ENCODE measurements around the gene LYRM7. TPM values are rescaled to one million over a fixed set of nuclear protein-coding genes. Genes with fewer than 3 reads are reported as not detected.

The LYRM7 gene
- total RNA-seq, 1 experiment from 2014 or later: 12.1 TPM

DNA sequence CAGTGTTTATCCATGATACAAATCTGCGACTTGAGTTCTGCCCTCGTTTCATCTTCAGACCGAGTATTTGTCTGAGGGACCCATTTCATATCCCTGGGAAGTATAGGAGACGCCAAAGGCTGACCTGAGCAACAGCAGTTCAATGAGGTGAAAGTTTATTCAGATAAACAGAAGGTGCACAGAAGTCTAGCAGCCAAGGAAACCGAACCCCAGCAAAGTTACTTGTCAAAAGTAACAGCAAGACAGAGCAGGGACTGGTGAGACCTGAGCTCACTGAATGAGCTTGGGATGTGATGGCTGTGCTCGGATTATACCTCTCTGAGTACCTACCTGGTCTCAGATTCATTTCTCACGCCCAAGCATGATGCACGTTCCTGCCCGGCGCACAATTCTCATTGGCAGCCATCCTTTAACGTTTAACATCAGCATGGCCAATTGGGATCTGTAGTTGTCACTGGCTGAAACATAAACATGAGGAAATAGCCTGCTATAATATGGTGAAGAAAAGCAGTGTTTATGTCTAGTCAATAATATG, 599 bp downstream of the LYRM7 start:
- Histone ChIP-seq H3K27ac (ENCODE audit: low read length) (peak overlapping the region; percentile 90), H3K4me3 (ENCODE audit: low read depth in 2 of 2, low read length in 2 of 2) (peak overlapping the region; percentile 84 to 97), H3K36me3 (ENCODE audit: control insufficient read depth, insufficient read depth, low read length) (peaks cover 2% of the 10 kb centered on the region; the same call in 1 of the 2 replicates), H3K27me3 (ENCODE audit: control insufficient read depth, insufficient read depth, low read length) (no peaks in the 10 kb centered on the region), H3K4me1 (ENCODE audit: control insufficient read depth, insufficient read depth, low read length) (peaks cover 8% of the 10 kb centered on the region; the same call in 1 of the 2 replicates), H3K9me3 (ENCODE audit: control insufficient read depth, insufficient read depth, low read depth, low read length) (no peaks in the 10 kb centered on the region)
- ChIA-PET POLR2A (no interaction called here), CTCF (no interaction called here)
- intact Hi-C loops (cut with micrococcal nuclease; ENCODE audit: unreplicated experiment): no loop called here
- in situ Hi-C loops (cut with HindIII; ENCODE audit: low pct_unique_long_range_greater_than_20kb, low sequenced_read_pairs): no loop called here
- BruUV-seq (replicated peaks): TSS peak; percentile 77
- TF ChIP-seq SIN3A (IDR thresholded peaks at IDR 0.05; ENCODE audit: borderline replicate concordance, insufficient read depth, low read depth, low read length) (no peak), CTCF (IDR thresholded peaks at IDR 0.05) (no peak), POLR2AphosphoS5 (IDR thresholded peaks at IDR 0.05; ENCODE audit: low read depth, low read length) (no peak), TCF7L2 (IDR thresholded peaks at IDR 0.05; ENCODE audit: low read depth, low read length) (no peak)
- TF ChIP-seq, protein P1, sequence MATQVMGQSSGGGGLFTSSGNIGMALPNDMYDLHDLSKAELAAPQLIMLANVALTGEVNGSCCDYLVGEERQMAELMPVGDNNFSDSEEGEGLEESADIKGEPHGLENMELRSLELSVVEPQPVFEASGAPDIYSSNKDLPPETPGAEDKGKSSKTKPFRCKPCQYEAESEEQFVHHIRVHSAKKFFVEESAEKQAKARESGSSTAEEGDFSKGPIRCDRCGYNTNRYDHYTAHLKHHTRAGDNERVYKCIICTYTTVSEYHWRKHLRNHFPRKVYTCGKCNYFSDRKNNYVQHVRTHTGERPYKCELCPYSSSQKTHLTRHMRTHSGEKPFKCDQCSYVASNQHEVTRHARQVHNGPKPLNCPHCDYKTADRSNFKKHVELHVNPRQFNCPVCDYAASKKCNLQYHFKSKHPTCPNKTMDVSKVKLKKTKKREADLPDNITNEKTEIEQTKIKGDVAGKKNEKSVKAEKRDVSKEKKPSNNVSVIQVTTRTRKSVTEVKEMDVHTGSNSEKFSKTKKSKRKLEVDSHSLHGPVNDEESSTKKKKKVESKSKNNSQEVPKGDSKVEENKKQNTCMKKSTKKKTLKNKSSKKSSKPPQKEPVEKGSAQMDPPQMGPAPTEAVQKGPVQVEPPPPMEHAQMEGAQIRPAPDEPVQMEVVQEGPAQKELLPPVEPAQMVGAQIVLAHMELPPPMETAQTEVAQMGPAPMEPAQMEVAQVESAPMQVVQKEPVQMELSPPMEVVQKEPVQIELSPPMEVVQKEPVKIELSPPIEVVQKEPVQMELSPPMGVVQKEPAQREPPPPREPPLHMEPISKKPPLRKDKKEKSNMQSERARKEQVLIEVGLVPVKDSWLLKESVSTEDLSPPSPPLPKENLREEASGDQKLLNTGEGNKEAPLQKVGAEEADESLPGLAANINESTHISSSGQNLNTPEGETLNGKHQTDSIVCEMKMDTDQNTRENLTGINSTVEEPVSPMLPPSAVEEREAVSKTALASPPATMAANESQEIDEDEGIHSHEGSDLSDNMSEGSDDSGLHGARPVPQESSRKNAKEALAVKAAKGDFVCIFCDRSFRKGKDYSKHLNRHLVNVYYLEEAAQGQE (IDR thresholded peaks at IDR 0.05; ENCODE audit: insufficient read depth in 1 of 2, low read depth in 2 of 2, low read length in 1 of 2): no peak
- ATAC-seq: no peak
- DNase-seq (ENCODE audit: low read depth, low spot score): no peak

DNA sequence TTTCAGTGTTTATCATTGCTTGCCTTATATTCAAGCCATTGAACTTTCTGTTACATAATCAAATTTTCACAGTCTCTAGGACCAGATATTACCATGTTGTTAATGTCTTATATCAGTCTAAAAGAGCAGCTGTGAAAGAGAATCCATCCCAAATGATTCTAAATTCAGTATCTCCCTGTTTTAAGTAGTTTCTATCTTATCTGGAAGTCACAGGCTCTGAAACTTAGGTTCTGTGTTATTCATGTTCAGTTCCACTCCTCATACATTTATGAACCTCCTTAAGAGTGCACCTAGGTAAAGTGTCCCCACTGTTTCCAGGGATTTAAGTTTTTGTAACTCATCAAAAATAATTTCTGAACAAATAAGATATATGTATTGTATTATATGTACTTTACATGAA, 9.7 kb downstream of the LYRM7 start:
- TF ChIP-seq CTCF (IDR thresholded peaks at IDR 0.05): no peak
- TF ChIP-seq POLR2AphosphoS5 (IDR thresholded peaks at IDR 0.05; ENCODE audit: low read depth, low read length): no peak
- no peak for TF ChIP-seq TCF7L2 (IDR thresholded peaks at IDR 0.05; ENCODE audit: low read depth, low read length)
- TF ChIP-seq, protein P1 (IDR thresholded peaks at IDR 0.05; ENCODE audit: insufficient read depth in 1 of 2, low read depth in 2 of 2, low read length in 1 of 2): no peak
- TF ChIP-seq SIN3A (IDR thresholded peaks at IDR 0.05; ENCODE audit: borderline replicate concordance, insufficient read depth, low read depth, low read length): no peak
- ChIA-PET POLR2A (no interaction called here), CTCF (no interaction called here)
- no peak for DNase-seq (ENCODE audit: low read depth, low spot score)
- ATAC-seq: no peak
- no TSS peak for BruUV-seq (replicated peaks)
- no peaks in the 10 kb centered on the region for H3K4me1 ChIP-seq (ENCODE audit: control insufficient read depth, insufficient read depth, low read length)
- no peak overlapping the region for H3K4me3 ChIP-seq (ENCODE audit: low read depth in 2 of 2, low read length in 2 of 2)
- intact Hi-C loops (cut with micrococcal nuclease; ENCODE audit: unreplicated experiment) (no loop called here), in situ Hi-C loops (cut with HindIII; ENCODE audit: low pct_unique_long_range_greater_than_20kb, low sequenced_read_pairs) (no loop called here)
- no peak overlapping the region for H3K27ac ChIP-seq (ENCODE audit: low read length)
- H3K9me3 ChIP-seq (ENCODE audit: control insufficient read depth, insufficient read depth, low read depth, low read length): no peaks in the 10 kb centered on the region
- no peaks in the 10 kb centered on the region for H3K27me3 ChIP-seq (ENCODE audit: control insufficient read depth, insufficient read depth, low read length)
- H3K36me3 ChIP-seq (ENCODE audit: control insufficient read depth, insufficient read depth, low read length): no peaks in the 10 kb centered on the region; the same call in 1 of the 2 replicates

Data from Panc1 (cell line).